Measurements from ENCODE around the gene TAB3. TPM values are rescaled to one million over a fixed set of nuclear protein-coding genes. Genes with fewer than 3 reads are reported as not detected.

The TAB3 gene
- total and polyA plus RNA-seq, 4 donors = 16.6 to 35.8 (median 23.6) TPM

- WGBS (ENCODE audit: insufficient coverage) = 55% methylated on average over 2 of the region's 3 CpGs
- Histone ChIP-seq H3K4me1 (ENCODE audit: control insufficient read depth, insufficient read depth, low read length) (no peaks in the 10 kb centered on the region), H3K36me3 (ENCODE audit: control insufficient read depth, insufficient read depth, low read length) (no peaks in the 10 kb centered on the region), H3K27me3 (ENCODE audit: control insufficient read depth, insufficient read depth, low read length) (peaks cover 3% of the 10 kb centered on the region), H3K4me3 (ENCODE audit: low read depth, low read length) (no peak overlapping the region), H3K9me3 (ENCODE audit: control insufficient read depth, insufficient read depth, low read length) (no peaks in the 10 kb centered on the region), H3K27ac (ENCODE audit: low read depth, low read length) (no peak overlapping the region)
- DNase-seq (ENCODE audit: low read depth in 4 of 6, low spot score in 6 of 6) = no peak
These were observed 14.2 kb downstream of the TAB3 start for GRCh38 chrX:30874851-30875250.

GRCh38 chrX:30870572-30870971 lies 18.5 kb downstream of the TAB3 start:
- Histone ChIP-seq H3K27me3 (ENCODE audit: control insufficient read depth, insufficient read depth, low read length) (peaks cover 3% of the 10 kb centered on the region), H3K36me3 (ENCODE audit: control insufficient read depth, insufficient read depth, low read length) (no peaks in the 10 kb centered on the region), H3K4me1 (ENCODE audit: control insufficient read depth, insufficient read depth, low read length) (no peaks in the 10 kb centered on the region), H3K9me3 (ENCODE audit: control insufficient read depth, insufficient read depth, low read length) (no peaks in the 10 kb centered on the region), H3K27ac (ENCODE audit: low read depth, low read length) (no peak overlapping the region), H3K4me3 (ENCODE audit: low read depth, low read length) (no peak overlapping the region)
- no peak for DNase-seq (ENCODE audit: low read depth in 4 of 6, low spot score in 6 of 6)
- WGBS (ENCODE audit: insufficient coverage) = no CpG with 5 or more reads among the region's 2 CpGs

GRCh38 chrX:30865612-30866011 lies 23.4 kb downstream of the TAB3 start:
- H3K36me3 ChIP-seq (ENCODE audit: control insufficient read depth, insufficient read depth, low read length) = no peaks in the 10 kb centered on the region
- DNase-seq (ENCODE audit: low read depth in 4 of 6, low spot score in 6 of 6) = no peak
- no peaks in the 10 kb centered on the region for H3K9me3 ChIP-seq (ENCODE audit: control insufficient read depth, insufficient read depth, low read length)
- WGBS (ENCODE audit: insufficient coverage) = no CpG with 5 or more reads among the region's 1 CpG
- no peak overlapping the region for H3K27ac ChIP-seq (ENCODE audit: low read depth, low read length)
- peaks cover 4% of the 10 kb centered on the region for H3K27me3 ChIP-seq (ENCODE audit: control insufficient read depth, insufficient read depth, low read length)
- H3K4me1 ChIP-seq (ENCODE audit: control insufficient read depth, insufficient read depth, low read length) = no peaks in the 10 kb centered on the region
- no peak overlapping the region for H3K4me3 ChIP-seq (ENCODE audit: low read depth, low read length)

GRCh38 chrX:30865015-30865414 lies 24.0 kb downstream of the TAB3 start:
- Histone ChIP-seq H3K27me3 (ENCODE audit: control insufficient read depth, insufficient read depth, low read length) (peaks cover 4% of the 10 kb centered on the region), H3K36me3 (ENCODE audit: control insufficient read depth, insufficient read depth, low read length) (no peaks in the 10 kb centered on the region), H3K4me3 (ENCODE audit: low read depth, low read length) (no peak overlapping the region), H3K9me3 (ENCODE audit: control insufficient read depth, insufficient read depth, low read length) (no peaks in the 10 kb centered on the region), H3K27ac (ENCODE audit: low read depth, low read length) (no peak overlapping the region), H3K4me1 (ENCODE audit: control insufficient read depth, insufficient read depth, low read length) (no peaks in the 10 kb centered on the region)
- DNase-seq (ENCODE audit: low read depth in 4 of 6, low spot score in 6 of 6) = no peak
- 75% methylated on average over 2 of the region's 3 CpGs for WGBS (ENCODE audit: insufficient coverage)

GRCh38 chrX:30864383-30864785 lies 24.7 kb downstream of the TAB3 start:
- WGBS (ENCODE audit: insufficient coverage) = 67% methylated on average over 1 of the region's 1 CpG
- Histone ChIP-seq H3K4me1 (ENCODE audit: control insufficient read depth, insufficient read depth, low read length) (no peaks in the 10 kb centered on the region), H3K9me3 (ENCODE audit: control insufficient read depth, insufficient read depth, low read length) (no peaks in the 10 kb centered on the region), H3K36me3 (ENCODE audit: control insufficient read depth, insufficient read depth, low read length) (no peaks in the 10 kb centered on the region), H3K27ac (ENCODE audit: low read depth, low read length) (no peak overlapping the region), H3K27me3 (ENCODE audit: control insufficient read depth, insufficient read depth, low read length) (peaks cover 4% of the 10 kb centered on the region), H3K4me3 (ENCODE audit: low read depth, low read length) (no peak overlapping the region)
- no peak for DNase-seq (ENCODE audit: low read depth in 4 of 6, low spot score in 6 of 6)

- WGBS (ENCODE audit: insufficient coverage) = no CpG with 5 or more reads among the region's 1 CpG
- no peak for DNase-seq (ENCODE audit: low read depth in 4 of 6, low spot score in 6 of 6)
- Histone ChIP-seq H3K27ac (ENCODE audit: low read depth, low read length) (no peak overlapping the region), H3K9me3 (ENCODE audit: control insufficient read depth, insufficient read depth, low read length) (no peaks in the 10 kb centered on the region), H3K36me3 (ENCODE audit: control insufficient read depth, insufficient read depth, low read length) (no peaks in the 10 kb centered on the region), H3K4me3 (ENCODE audit: low read depth, low read length) (no peak overlapping the region), H3K27me3 (ENCODE audit: control insufficient read depth, insufficient read depth, low read length) (peaks cover 4% of the 10 kb centered on the region), H3K4me1 (ENCODE audit: control insufficient read depth, insufficient read depth, low read length) (no peaks in the 10 kb centered on the region)
These were observed 25.1 kb downstream of the TAB3 start for GRCh38 chrX:30863974-30864373.

GRCh38 chrX:30858098-30858497 lies 31.0 kb downstream of the TAB3 start:
- Histone ChIP-seq H3K27me3 (ENCODE audit: control insufficient read depth, insufficient read depth, low read length) (peaks cover 2% of the 10 kb centered on the region), H3K4me1 (ENCODE audit: control insufficient read depth, insufficient read depth, low read length) (no peaks in the 10 kb centered on the region), H3K9me3 (ENCODE audit: control insufficient read depth, insufficient read depth, low read length) (no peaks in the 10 kb centered on the region), H3K36me3 (ENCODE audit: control insufficient read depth, insufficient read depth, low read length) (no peaks in the 10 kb centered on the region), H3K27ac (ENCODE audit: low read depth, low read length) (no peak overlapping the region), H3K4me3 (ENCODE audit: low read depth, low read length) (no peak overlapping the region)
- WGBS (ENCODE audit: insufficient coverage) = no CpG with 5 or more reads among the region's 1 CpG
- no peak for DNase-seq (ENCODE audit: low read depth in 4 of 6, low spot score in 6 of 6)

GRCh38 chrX:30851449-30851848 lies 37.6 kb downstream of the TAB3 start:
- Histone ChIP-seq H3K36me3 (ENCODE audit: control insufficient read depth, insufficient read depth, low read length) (no peaks in the 10 kb centered on the region), H3K27me3 (ENCODE audit: control insufficient read depth, insufficient read depth, low read length) (peaks cover 2% of the 10 kb centered on the region), H3K4me3 (ENCODE audit: low read depth, low read length) (no peak overlapping the region), H3K4me1 (ENCODE audit: control insufficient read depth, insufficient read depth, low read length) (no peaks in the 10 kb centered on the region), H3K27ac (ENCODE audit: low read depth, low read length) (no peak overlapping the region), H3K9me3 (ENCODE audit: control insufficient read depth, insufficient read depth, low read length) (no peaks in the 10 kb centered on the region)
- no peak for DNase-seq (ENCODE audit: low read depth in 4 of 6, low spot score in 6 of 6)
- WGBS (ENCODE audit: insufficient coverage) = no CpG with 5 or more reads among the region's 1 CpG

- no peaks in the 10 kb centered on the region for H3K9me3 ChIP-seq (ENCODE audit: control insufficient read depth, insufficient read depth, low read length)
- peaks cover 9% of the 10 kb centered on the region for H3K36me3 ChIP-seq (ENCODE audit: control insufficient read depth, insufficient read depth, low read length)
- no CpG with 5 or more reads among the region's 4 CpGs for WGBS (ENCODE audit: insufficient coverage)
- no peak overlapping the region for H3K27ac ChIP-seq (ENCODE audit: low read depth, low read length)
- no peaks in the 10 kb centered on the region for H3K27me3 ChIP-seq (ENCODE audit: control insufficient read depth, insufficient read depth, low read length)
- no peak for DNase-seq (ENCODE audit: low read depth in 4 of 6, low spot score in 6 of 6)
- H3K4me1 ChIP-seq (ENCODE audit: control insufficient read depth, insufficient read depth, low read length) = no peaks in the 10 kb centered on the region
- H3K4me3 ChIP-seq (ENCODE audit: low read depth, low read length) = no peak overlapping the region
These were observed 53.7 kb downstream of the TAB3 start for GRCh38 chrX:30835373-30835772.

GRCh38 chrX:30833896-30834295 lies 55.2 kb downstream of the TAB3 start:
- Histone ChIP-seq H3K4me3 (ENCODE audit: low read depth, low read length) (no peak overlapping the region), H3K9me3 (ENCODE audit: control insufficient read depth, insufficient read depth, low read length) (no peaks in the 10 kb centered on the region), H3K36me3 (ENCODE audit: control insufficient read depth, insufficient read depth, low read length) (peaks cover 9% of the 10 kb centered on the region), H3K27ac (ENCODE audit: low read depth, low read length) (no peak overlapping the region), H3K4me1 (ENCODE audit: control insufficient read depth, insufficient read depth, low read length) (no peaks in the 10 kb centered on the region), H3K27me3 (ENCODE audit: control insufficient read depth, insufficient read depth, low read length) (no peaks in the 10 kb centered on the region)
- no peak for DNase-seq (ENCODE audit: low read depth in 4 of 6, low spot score in 6 of 6)
- whole genome bisulfite sequencing (ENCODE audit: insufficient coverage) = 70% methylated on average over 2 of the region's 4 CpGs

Measured in spinal cord (tissue), 10 donors.